Measurements from ENCODE around the gene RFX4.
A peak's percentile ranks its signal among the peaks of the same experiment; 100 is the strongest.

The RFX4 gene

DNA sequence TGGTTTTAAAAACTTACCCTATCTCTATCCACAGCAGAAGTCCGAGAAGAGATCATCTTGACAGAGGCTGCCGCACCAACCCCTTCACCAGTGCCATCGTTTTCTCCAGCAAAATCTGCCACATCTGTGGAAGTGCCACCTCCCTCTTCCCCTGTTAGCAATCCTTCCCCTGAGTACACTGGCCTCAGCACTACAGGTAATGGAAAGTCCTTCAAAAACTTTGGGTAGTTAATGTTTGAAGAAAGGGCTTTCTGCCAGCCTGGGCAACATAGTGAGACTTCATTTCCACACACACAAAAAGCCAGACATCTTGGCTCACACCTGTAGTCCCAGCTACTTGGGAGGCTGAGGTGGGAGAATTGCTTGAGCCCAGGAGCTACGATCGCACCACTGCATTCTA is 150.1 kb downstream of the RFX4 start:
- DNase-seq (ENCODE audit: low read depth): no peak

- no peak for DNase-seq (ENCODE audit: low read depth)
Measured at GRCh38 chr12:106733660-106734059, 150.9 kb downstream of the RFX4 start.

DNA sequence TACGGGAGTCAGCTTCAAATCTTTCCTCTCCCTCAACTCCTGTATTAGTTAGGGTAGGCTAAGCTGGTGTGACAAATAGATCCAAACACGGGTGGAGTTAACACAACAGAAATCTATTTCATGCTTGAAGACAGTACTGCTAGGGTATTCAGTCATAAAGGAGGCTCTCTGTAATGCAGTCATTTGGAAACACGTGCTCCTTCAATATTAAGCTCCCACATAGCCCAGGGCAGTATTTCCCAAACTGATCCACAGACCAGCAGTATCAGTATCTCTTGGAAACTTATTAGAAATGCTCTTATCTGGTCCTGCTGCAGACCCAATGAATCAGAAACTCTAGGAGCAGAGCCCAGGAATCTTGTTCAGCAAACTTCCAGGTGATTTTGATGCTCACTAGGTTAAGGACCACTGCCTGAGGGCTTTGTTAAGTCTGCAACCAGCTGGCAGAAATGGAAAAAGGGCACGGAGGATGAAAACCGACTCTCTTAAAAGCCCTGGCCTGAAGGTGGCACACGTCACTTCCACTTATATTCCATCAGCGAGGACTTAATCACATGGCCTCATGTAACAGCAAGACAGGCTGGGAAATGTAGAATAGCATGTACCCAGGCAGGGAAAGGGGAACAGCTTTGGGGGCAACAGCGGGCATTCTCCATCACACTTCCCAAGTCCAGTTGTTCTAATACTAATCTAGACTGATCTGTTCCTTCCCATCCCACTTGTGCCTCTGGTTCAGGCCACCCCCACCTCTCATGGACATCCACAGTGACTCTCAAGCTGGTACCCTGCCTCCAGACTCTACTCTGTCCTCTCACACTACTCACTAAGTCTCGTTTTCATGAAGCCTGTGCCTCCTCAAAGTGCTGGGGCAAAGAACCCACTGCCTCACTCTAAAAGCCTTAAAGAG is 153.5 kb downstream of the RFX4 start:
- DNase-seq (ENCODE audit: low read depth): peak; percentile 6

DNA sequence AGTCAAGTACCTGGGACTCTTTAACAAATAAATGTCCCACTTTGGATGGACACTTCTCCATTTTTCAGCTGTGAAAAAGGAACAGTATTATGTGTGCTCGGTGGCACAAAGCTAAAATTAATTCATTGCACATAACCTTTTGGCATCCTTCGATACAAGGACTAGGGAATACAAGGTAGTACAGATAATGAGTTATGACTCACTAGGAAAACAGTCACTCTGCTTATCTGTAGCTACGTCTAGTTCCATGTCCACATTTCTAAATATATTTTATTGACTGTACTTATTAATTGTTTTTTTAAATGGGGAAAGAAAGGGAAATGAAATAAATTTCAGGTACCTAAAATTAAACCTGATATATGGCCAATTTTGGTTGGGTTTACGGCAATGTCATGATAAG is 156.5 kb downstream of the RFX4 start:
- peak; percentile 13 for DNase-seq (ENCODE audit: low read depth)

DNA sequence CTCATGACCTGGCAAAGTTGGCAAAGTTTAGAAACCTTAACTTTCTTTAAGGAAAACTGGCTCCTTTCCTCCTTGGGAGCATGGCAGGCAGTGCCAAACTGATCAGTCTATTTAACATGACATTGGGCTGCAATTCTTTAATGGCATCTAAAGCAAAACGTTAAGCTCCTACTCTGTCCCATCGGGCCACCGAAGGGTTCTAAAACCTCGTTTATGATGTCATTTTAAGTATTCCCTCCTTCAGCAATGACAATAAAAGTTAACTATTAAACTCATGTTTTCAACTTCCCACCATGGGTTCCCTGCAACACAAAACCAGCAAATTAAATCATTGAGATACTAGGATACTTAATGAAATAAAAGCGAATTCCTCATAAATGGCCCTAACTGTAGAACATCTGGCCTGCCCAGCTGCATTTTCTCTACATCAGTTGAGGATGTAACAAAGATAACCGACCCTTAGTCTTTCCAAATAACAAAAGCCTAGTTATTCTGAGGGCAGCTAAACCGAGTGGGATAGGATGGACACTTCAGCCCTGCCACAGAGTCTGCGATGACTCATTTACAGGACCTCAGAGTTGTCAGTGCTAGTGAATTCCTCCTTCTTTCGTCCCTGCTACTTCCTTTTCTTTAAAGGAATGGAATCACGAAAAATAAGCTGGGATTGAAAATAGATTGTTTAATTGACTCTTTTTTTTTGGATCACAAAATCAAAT is 157.2 kb downstream of the RFX4 start:
- no peak for DNase-seq (ENCODE audit: low read depth)

- DNase-seq (ENCODE audit: low read depth): no peak
Measured at GRCh38 chr12:106740818-106741217, 158.0 kb downstream of the RFX4 start.

GRCh38 chr12:106741247-106741646 is 158.4 kb downstream of the RFX4 start:
- DNase-seq (ENCODE audit: low read depth): no peak

DNA sequence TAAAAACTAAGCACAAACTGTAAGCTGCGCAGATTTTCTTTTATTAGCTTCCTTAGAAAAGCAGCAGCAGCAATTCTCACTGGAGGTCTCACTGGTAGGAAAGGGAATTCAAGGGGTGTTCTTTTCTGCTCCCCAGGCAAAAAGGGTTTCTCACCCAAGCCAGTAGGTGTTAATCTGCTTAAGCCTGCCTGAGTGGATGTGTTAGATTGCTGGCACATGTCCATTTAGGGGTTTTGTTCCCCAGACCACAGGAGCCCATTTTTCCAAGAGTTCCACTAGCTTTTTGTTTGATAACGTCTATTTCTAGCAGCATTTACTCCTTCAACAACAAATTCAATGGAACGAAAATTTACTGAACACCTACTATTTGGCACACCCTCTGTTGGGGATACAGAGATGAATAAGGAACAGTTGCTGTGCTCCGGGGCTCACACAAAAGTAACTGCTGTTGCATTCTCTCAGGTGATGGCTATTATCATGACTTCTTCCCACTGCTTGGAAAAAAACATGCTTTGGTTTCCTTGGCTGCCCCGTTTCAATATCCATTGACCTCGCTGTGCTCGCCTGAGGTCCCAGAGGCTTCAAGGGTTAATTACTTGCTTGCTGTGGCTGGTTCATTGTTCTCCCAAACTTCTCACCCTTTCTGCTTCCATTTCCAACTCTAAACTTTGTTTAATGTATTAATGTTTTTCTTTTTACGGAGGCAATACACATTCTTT is 160.6 kb downstream of the RFX4 start:
- no peak for DNase-seq (ENCODE audit: low read depth)

- DNase-seq (ENCODE audit: low read depth): no peak
Measured at GRCh38 chr12:106744600-106744999, 161.8 kb downstream of the RFX4 start.

DNA sequence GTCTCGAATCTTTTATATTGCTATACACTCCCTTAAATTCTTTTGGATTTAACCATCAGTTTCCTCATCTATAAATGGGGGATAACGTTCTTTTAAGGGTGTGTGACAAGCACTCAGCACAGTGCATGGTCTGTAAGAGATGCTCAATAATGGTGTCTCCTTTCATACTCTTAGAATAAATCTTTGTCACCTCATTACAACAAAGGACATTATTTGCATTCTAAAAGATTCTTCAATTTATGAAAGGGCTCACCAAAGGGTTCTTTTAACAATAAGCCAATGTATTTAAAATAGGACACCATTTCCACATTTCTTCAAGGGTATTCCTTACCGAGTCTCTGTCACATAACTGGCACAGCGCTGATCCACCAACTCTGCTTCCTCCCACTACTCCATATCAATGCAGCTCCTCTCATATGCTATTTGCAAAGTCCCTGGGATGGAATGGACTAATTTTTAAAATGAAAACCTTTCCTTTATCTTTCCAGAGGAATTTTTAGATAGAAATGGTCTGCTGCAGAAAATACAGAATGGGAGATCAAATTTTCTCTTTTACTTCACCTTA is 162.5 kb downstream of the RFX4 start:
- DNase-seq (ENCODE audit: low read depth): no peak

DNA sequence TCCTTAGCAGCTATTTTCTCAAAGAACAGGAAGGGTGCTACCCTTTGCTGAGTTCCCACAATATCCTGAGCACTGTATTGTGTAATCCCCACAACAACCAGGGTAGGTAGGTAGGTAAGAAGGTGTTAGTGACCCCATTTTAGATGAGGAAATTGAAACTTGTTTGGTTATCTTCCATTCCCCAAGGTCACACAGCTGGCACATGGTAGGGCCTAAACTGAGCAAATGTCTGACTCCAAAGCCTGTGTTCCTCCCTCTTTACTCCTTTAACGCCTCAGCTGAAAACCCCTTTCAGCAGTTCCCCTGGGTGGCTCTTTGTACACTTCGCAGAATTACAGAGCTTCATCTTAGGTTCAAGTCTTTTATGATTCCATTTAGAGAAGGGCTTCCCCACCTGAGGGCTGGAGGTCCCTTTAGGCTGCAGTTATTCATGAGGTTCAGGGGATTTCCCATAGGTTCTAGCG is 165.2 kb downstream of the RFX4 start:
- no peak for DNase-seq (ENCODE audit: low read depth)

GRCh38 chr12:106750524-106750923 is 167.7 kb downstream of the RFX4 start:
- DNase-seq (ENCODE audit: low read depth): no peak

- DNase-seq (ENCODE audit: low read depth): no peak
Measured at GRCh38 chr12:106753526-106753925, 170.7 kb downstream of the RFX4 start.

- DNase-seq (ENCODE audit: low read depth): no peak
Measured at GRCh38 chr12:106754331-106754730, 171.5 kb downstream of the RFX4 start.

DNA sequence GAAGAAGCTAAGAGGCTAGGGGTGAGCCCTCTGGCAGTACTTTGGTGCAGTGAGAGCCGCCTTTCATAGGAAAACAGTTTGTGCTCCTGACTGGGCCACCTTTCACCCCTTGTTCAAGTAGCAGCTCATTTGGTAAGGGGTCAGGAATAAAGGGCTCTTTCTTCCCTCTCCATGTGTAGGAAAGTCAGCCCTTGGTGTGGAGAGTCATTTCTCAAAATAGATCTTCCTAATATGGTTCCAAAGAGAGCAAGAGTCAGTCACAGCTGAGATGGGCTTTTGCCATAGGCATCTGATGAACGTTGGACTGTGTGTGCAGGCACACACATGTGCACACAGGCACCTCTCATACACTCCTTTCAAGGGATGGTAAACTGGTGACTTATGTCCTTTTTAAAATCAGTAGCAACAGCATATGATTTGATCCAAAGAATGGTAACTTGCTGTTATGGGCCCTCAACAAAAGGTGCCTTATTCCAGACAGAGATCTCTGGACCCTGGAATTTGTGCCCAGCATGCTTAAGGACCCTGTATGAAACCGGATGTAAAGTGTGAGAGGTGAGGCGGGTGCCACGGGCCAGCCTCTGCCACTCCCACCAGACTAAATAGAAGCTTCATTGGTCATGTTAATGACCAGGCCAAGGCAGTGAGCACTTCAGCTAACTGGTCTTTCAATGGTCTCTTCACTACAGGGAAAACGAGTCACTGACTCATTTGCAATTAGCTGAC is 175.0 kb downstream of the RFX4 start:
- no peak for DNase-seq (ENCODE audit: low read depth)

GRCh38 chr12:106758349-106759110 is 175.7 kb downstream of the RFX4 start:
- no peak for DNase-seq (ENCODE audit: low read depth)

- DNase-seq (ENCODE audit: low read depth): no peak
Measured at GRCh38 chr12:106759526-106760183, 176.9 kb downstream of the RFX4 start.

GRCh38 chr12:106760184-106760531 is 177.4 kb downstream of the RFX4 start:
- DNase-seq (ENCODE audit: low read depth): no peak

DNA sequence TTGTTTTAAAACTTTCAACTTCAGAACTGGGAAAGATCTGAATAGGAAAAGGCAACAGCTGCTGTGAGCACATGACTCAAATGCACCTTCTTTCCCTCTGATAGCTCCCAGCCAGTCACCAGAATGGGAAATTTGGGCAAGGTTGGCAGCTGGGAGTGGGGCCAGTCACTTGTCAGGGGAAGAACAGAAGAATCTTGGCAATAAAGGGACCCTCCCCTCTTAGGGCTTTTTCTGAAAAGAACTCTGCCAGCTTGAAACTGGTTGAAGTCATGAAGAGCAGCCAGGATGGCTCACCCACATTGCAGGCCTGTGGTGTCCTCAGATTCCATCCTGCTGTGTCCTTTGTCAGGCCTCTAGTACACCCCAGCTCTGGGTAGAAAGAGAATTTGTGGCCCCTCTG is 181.4 kb downstream of the RFX4 start:
- no peak for DNase-seq (ENCODE audit: low read depth)

DNA sequence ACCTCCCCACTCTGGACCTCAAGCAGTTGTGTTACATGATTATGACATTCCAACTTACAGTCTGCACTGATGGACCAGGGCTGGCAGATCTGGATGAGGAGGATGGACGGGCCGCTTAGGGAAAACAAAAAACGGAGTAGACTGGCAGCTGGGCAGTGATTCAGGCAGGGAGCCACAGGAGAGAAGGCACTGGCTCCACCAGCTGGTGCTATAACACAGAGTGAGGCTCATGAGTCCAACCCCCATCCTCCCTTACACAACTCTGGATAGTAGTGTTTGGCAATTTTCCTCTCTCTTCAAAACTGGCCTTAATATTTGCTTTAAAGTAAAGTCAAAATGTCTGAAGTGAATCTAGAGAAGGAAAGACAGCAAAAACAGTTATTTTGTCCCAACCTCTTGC is 181.9 kb downstream of the RFX4 start:
- peak; percentile 50 for DNase-seq (ENCODE audit: low read depth)

Measured in amniotic epithelial cell (primary cell).